Cardiac muscle cell (in vitro differentiated cells and primary cell): Measurements from ENCODE around the gene NCMAP. TPM values are rescaled to one million over a fixed set of nuclear protein-coding genes. Genes with fewer than 3 reads are reported as not detected.

Experiments
- DNase-seq, 2 donors: peaks; one replicate each; pipeline versions ENCODE4 v3.0.0 to v3.0.0-alpha.2; 2010 to 2017; ENCODE audit warnings: low read depth in 1 of 2, low spot score in 1 of 2
- H3K27ac ChIP-seq: fragments of 200-600 bp; sonication (generic); 2 replicates; pipeline ENCODE4 v1.5.1; 2016
- H3K27me3 ChIP-seq: fragments of 200-600 bp; sonication (generic); 2 replicates; pipeline ENCODE4 v1.6.0; 2016; ENCODE audit warnings: control low read depth
- H3K36me3 ChIP-seq: fragments of 200-600 bp; sonication (generic); 2 replicates; pipeline ENCODE4 v1.5.1; 2016; ENCODE audit warnings: control low read depth
- H3K4me1 ChIP-seq: fragments of 200-600 bp; sonication (generic); 2 replicates; pipeline ENCODE4 v1.8.1; 2017; ENCODE audit warnings: low read depth, mild to moderate bottlenecking, mixed run types
- H3K4me3 ChIP-seq: fragments of 200-600 bp; sonication (generic); 2 replicates; pipeline ENCODE4 v1.5.1; 2016; ENCODE audit warnings: mild to moderate bottlenecking
- H3K9me3 ChIP-seq: fragments of 200-600 bp; sonication (generic); 2 replicates; pipeline ENCODE4 v1.5.1; 2017; ENCODE audit warnings: low read depth, mild to moderate bottlenecking, control low read depth
- CTCF ChIP-seq: IDR thresholded peaks from 2 replicates; pipeline ENCODE4 v1.5.1; 2012; ENCODE audit warnings: low read depth, mild to moderate bottlenecking, low read length
- polyA plus RNA-seq: library from polyadenylated mRNA; unstranded; fragments of >200 nt; fragmentation: Nextera tagmentation; extraction: Ambion mirVana; gene quantifications from 2 replicates; pipeline ENCODE4 v1.2.1, GENCODE V29; 2016
- total RNA-seq: library from RNA; depleted of rRNA; stranded (reverse); fragments of >200 nt; gene quantifications from 2 replicates; pipeline ENCODE4 v1.2.3, GENCODE V29; 2016

The NCMAP gene
- total and polyA plus RNA-seq, 2 experiments from 2014 or later = not detected

GRCh38 chr1:24567792-24568388 is 12.0 kb downstream of the NCMAP start:
- DNase-seq = no peak
- H3K9me3 ChIP-seq = no peaks in the 10 kb centered on the region
- H3K27me3 ChIP-seq = no peaks in the 10 kb centered on the region
- no peak overlapping the region for H3K27ac ChIP-seq
- no peak overlapping the region for H3K4me3 ChIP-seq
- no peak for TF ChIP-seq CTCF
- H3K36me3 ChIP-seq = no peaks in the 10 kb centered on the region
- peaks cover 4% of the 10 kb centered on the region for H3K4me1 ChIP-seq

GRCh38 chr1:24568475-24568874 is 12.6 kb downstream of the NCMAP start:
- H3K9me3 ChIP-seq = no peaks in the 10 kb centered on the region
- no peak for TF ChIP-seq CTCF
- H3K4me1 ChIP-seq = peaks cover 4% of the 10 kb centered on the region
- no peaks in the 10 kb centered on the region for H3K27me3 ChIP-seq
- H3K36me3 ChIP-seq = no peaks in the 10 kb centered on the region
- no peak overlapping the region for H3K27ac ChIP-seq
- DNase-seq = no peak
- no peak overlapping the region for H3K4me3 ChIP-seq

GRCh38 chr1:24570265-24571125 is 14.6 kb downstream of the NCMAP start:
- no peak overlapping the region for H3K27ac ChIP-seq
- no peaks in the 10 kb centered on the region for H3K9me3 ChIP-seq
- no peak overlapping the region for H3K4me3 ChIP-seq
- TF ChIP-seq CTCF = no peak
- H3K4me1 ChIP-seq = peaks cover 4% of the 10 kb centered on the region
- H3K27me3 ChIP-seq = no peaks in the 10 kb centered on the region
- H3K36me3 ChIP-seq = no peaks in the 10 kb centered on the region
- DNase-seq = no peak

GRCh38 chr1:24572301-24572700 is 16.4 kb downstream of the NCMAP start:
- Histone ChIP-seq H3K9me3 (no peaks in the 10 kb centered on the region), H3K4me1 (no peaks in the 10 kb centered on the region), H3K36me3 (no peaks in the 10 kb centered on the region), H3K4me3 (no peak overlapping the region), H3K27me3 (no peaks in the 10 kb centered on the region), H3K27ac (no peak overlapping the region)
- DNase-seq = no peak
- no peak for TF ChIP-seq CTCF

GRCh38 chr1:24575905-24576587 is 20.2 kb downstream of the NCMAP start:
- Histone ChIP-seq H3K27me3 (no peaks in the 10 kb centered on the region), H3K4me1 (no peaks in the 10 kb centered on the region), H3K4me3 (no peak overlapping the region), H3K36me3 (no peaks in the 10 kb centered on the region), H3K27ac (no peak overlapping the region), H3K9me3 (no peaks in the 10 kb centered on the region)
- DNase-seq = no peak
- no peak for TF ChIP-seq CTCF
